ENCODE data around the gene MYLK.

Gene MYLK

GRCh38 chr3:123790254-123791072 is 93.7 kb downstream of the MYLK start:
- TF ChIP-seq EZH2phosphoT487 (IDR thresholded peaks at IDR 0.05; ENCODE audit: borderline replicate concordance) (no peak), CTCF (conservative IDR thresholded peaks at IDR 0.05; ENCODE audit: low read length) (no peak)
- no peaks in the 10 kb centered on the region for H4K20me1 ChIP-seq (ENCODE audit: insufficient read depth, low read length, poor library complexity, severe bottlenecking)
- no peaks in the 10 kb centered on the region for H3K27me3 ChIP-seq (ENCODE audit: insufficient read depth, low read length, poor library complexity, severe bottlenecking)
- no peak overlapping the region for H3K9ac ChIP-seq (ENCODE audit: low read depth, low read length, poor library complexity, severe bottlenecking)
- no peak overlapping the region for H3K4me2 ChIP-seq (ENCODE audit: low read depth, low read length, poor library complexity, severe bottlenecking)
- H3K4me1 ChIP-seq (ENCODE audit: insufficient read depth, low read length, poor library complexity, severe bottlenecking), result peaks cover 32% of the 10 kb centered on the region
- no peaks in the 10 kb centered on the region for H3K79me2 ChIP-seq (ENCODE audit: insufficient read depth, low read length)
- no peaks in the 10 kb centered on the region for H3K9me3 ChIP-seq (ENCODE audit: insufficient read depth, low read depth, low read length)
- no peaks in the 10 kb centered on the region for H3K9me2 ChIP-seq (replicated peaks; ENCODE audit: low read depth, low read length)
- H2AFZ ChIP-seq (ENCODE audit: low read length), result no peak overlapping the region
- H3F3A ChIP-seq (ENCODE audit: low read depth), result no peaks in the 10 kb centered on the region
- H3K4me3 ChIP-seq (ENCODE audit: low read length, poor library complexity, severe bottlenecking), result no peak overlapping the region
- H3K36me3 ChIP-seq (ENCODE audit: insufficient read depth, low read length), result no peaks in the 10 kb centered on the region

- Histone ChIP-seq H3K27me3 (ENCODE audit: insufficient read depth, low read length, poor library complexity, severe bottlenecking) (no peaks in the 10 kb centered on the region), H3K4me3 (ENCODE audit: low read length, poor library complexity, severe bottlenecking) (no peak overlapping the region), H3F3A (ENCODE audit: low read depth) (no peaks in the 10 kb centered on the region), H4K20me1 (ENCODE audit: insufficient read depth, low read length, poor library complexity, severe bottlenecking) (no peaks in the 10 kb centered on the region), H3K9me3 (ENCODE audit: insufficient read depth, low read depth, low read length) (no peaks in the 10 kb centered on the region), H3K9ac (ENCODE audit: low read depth, low read length, poor library complexity, severe bottlenecking) (no peak overlapping the region), H3K79me2 (ENCODE audit: insufficient read depth, low read length) (no peaks in the 10 kb centered on the region), H3K4me2 (ENCODE audit: low read depth, low read length, poor library complexity, severe bottlenecking) (no peak overlapping the region), H3K36me3 (ENCODE audit: insufficient read depth, low read length) (no peaks in the 10 kb centered on the region), H3K9me2 (replicated peaks; ENCODE audit: low read depth, low read length) (no peaks in the 10 kb centered on the region), H2AFZ (ENCODE audit: low read length) (no peak overlapping the region), H3K4me1 (ENCODE audit: insufficient read depth, low read length, poor library complexity, severe bottlenecking) (peaks cover 32% of the 10 kb centered on the region)
- TF ChIP-seq EZH2phosphoT487 (IDR thresholded peaks at IDR 0.05; ENCODE audit: borderline replicate concordance) (no peak), CTCF (conservative IDR thresholded peaks at IDR 0.05; ENCODE audit: low read length) (no peak)
These were observed 94.4 kb downstream of the MYLK start for GRCh38 chr3:123789760-123790159.

GRCh38 chr3:123789160-123789559 is 95.0 kb downstream of the MYLK start:
- TF ChIP-seq EZH2phosphoT487 (IDR thresholded peaks at IDR 0.05; ENCODE audit: borderline replicate concordance), result no peak
- no peak for TF ChIP-seq CTCF (conservative IDR thresholded peaks at IDR 0.05; ENCODE audit: low read length)
- Histone ChIP-seq H3K9me2 (replicated peaks; ENCODE audit: low read depth, low read length) (no peaks in the 10 kb centered on the region), H3K36me3 (ENCODE audit: insufficient read depth, low read length) (no peaks in the 10 kb centered on the region), H3K9me3 (ENCODE audit: insufficient read depth, low read depth, low read length) (no peaks in the 10 kb centered on the region), H3K4me2 (ENCODE audit: low read depth, low read length, poor library complexity, severe bottlenecking) (no peak overlapping the region), H2AFZ (ENCODE audit: low read length) (no peak overlapping the region), H4K20me1 (ENCODE audit: insufficient read depth, low read length, poor library complexity, severe bottlenecking) (no peaks in the 10 kb centered on the region), H3F3A (ENCODE audit: low read depth) (no peaks in the 10 kb centered on the region), H3K4me1 (ENCODE audit: insufficient read depth, low read length, poor library complexity, severe bottlenecking) (peaks cover 32% of the 10 kb centered on the region), H3K4me3 (ENCODE audit: low read length, poor library complexity, severe bottlenecking) (no peak overlapping the region), H3K27me3 (ENCODE audit: insufficient read depth, low read length, poor library complexity, severe bottlenecking) (no peaks in the 10 kb centered on the region), H3K9ac (ENCODE audit: low read depth, low read length, poor library complexity, severe bottlenecking) (no peak overlapping the region), H3K79me2 (ENCODE audit: insufficient read depth, low read length) (no peaks in the 10 kb centered on the region)

All from Loucy (cell line).